Lower lobe of right lung (tissue), 2 donors: ENCODE results near the gene STK32B. TPM values are rescaled to one million over a fixed set of nuclear protein-coding genes. Genes with fewer than 3 reads are reported as not detected.

ENCODE experiments used
- ATAC-seq, 2 donors: fragments of 200-7000 bp; cut with Tn5 transposase; one replicate each; pipeline ENCODE4 v1.9.1; 2020 to 2022; ENCODE audit warnings: mild to moderate bottlenecking in 2 of 2, moderate library complexity in 2 of 2
- DNase-seq: peaks from one replicate; pipeline ENCODE4 v3.0.0-alpha.2; 2020
- H3K27ac ChIP-seq: fragments of 200-600 bp; one replicate; pipeline ENCODE4 v1.8.0; 2022
- H3K27me3 ChIP-seq: fragments of 200-600 bp; one replicate; pipeline ENCODE4 v1.8.0; 2022; ENCODE audit warnings: low read depth
- H3K36me3 ChIP-seq: fragments of 200-600 bp; one replicate; pipeline ENCODE4 v1.8.0; 2022; ENCODE audit warnings: mild to moderate bottlenecking
- H3K4me1 ChIP-seq: fragments of 200-600 bp; one replicate; pipeline ENCODE4 v1.8.0; 2022
- H3K4me3 ChIP-seq: fragments of 200-600 bp; one replicate; pipeline ENCODE4 v1.8.0; 2022; ENCODE audit warnings: mild to moderate bottlenecking
- H3K9me3 ChIP-seq: fragments of 200-600 bp; one replicate; pipeline ENCODE4 v1.8.0; 2022
- CTCF ChIP-seq: fragments of 200-600 bp; IDR thresholded peaks from one replicate; pipeline ENCODE4 v1.8.0; 2022; ENCODE audit warnings: antibody characterized with exemption, mild to moderate bottlenecking
- intact Hi-C: fragments of 100-400 bp; cut with DNase I; formaldehyde crosslinking; loops from one replicate; pipeline ENCODE4 v1.11.0; 2022
- total RNA-seq: library from RNA; stranded (reverse); fragmentation: NEBNext Ultra II Directional; extraction: Animal tissue kit (Norgen Biotek cat#: 25700); gene quantifications from one replicate; pipeline ENCODE4 v1.2.1, GENCODE V29; 2021
- donor health status: DM: no; HTN: yes; CAD: no; lungs with severe emphysema.

STK32B gene
- total RNA-seq, 1 donor from 2014 or later, result 1.3 TPM

- ATAC-seq (no peak), DNase-seq (no peak)
- Histone ChIP-seq H3K4me1 (no peaks in the 10 kb centered on the region), H3K36me3 (no peaks in the 10 kb centered on the region), H3K27me3 (no peaks in the 10 kb centered on the region), H3K9me3 (no peaks in the 10 kb centered on the region), H3K4me3 (no peak overlapping the region), H3K27ac (no peak overlapping the region)
- intact Hi-C loops, result no loop called here
- no peak for TF ChIP-seq CTCF
Measured at GRCh38 chr4:5448221-5448620, 396.9 kb downstream of the STK32B start.

- no peaks in the 10 kb centered on the region for H3K36me3 ChIP-seq
- no peak for TF ChIP-seq CTCF
- intact Hi-C loops, result no loop called here
- no peak overlapping the region for H3K4me3 ChIP-seq
- ATAC-seq (no peak), DNase-seq (no peak)
- H3K27ac ChIP-seq, result no peak overlapping the region
- H3K9me3 ChIP-seq, result no peaks in the 10 kb centered on the region
- H3K27me3 ChIP-seq, result no peaks in the 10 kb centered on the region
- no peaks in the 10 kb centered on the region for H3K4me1 ChIP-seq
Measured at GRCh38 chr4:5451243-5451642, 400.0 kb downstream of the STK32B start.

GRCh38 chr4:5452156-5452555 is 400.9 kb downstream of the STK32B start:
- Histone ChIP-seq H3K27ac (no peak overlapping the region), H3K4me1 (no peaks in the 10 kb centered on the region), H3K36me3 (no peaks in the 10 kb centered on the region), H3K4me3 (no peak overlapping the region), H3K9me3 (no peaks in the 10 kb centered on the region), H3K27me3 (no peaks in the 10 kb centered on the region)
- ATAC-seq (no peak), DNase-seq (no peak)
- intact Hi-C loops, result no loop called here
- TF ChIP-seq CTCF, result no peak

GRCh38 chr4:5455003-5455585 is 403.8 kb downstream of the STK32B start:
- no peak for DNase-seq
- no peaks in the 10 kb centered on the region for H3K4me1 ChIP-seq
- H3K9me3 ChIP-seq, result no peaks in the 10 kb centered on the region
- intact Hi-C loops, result no loop called here
- H3K4me3 ChIP-seq, result no peak overlapping the region
- H3K27me3 ChIP-seq, result no peaks in the 10 kb centered on the region
- H3K27ac ChIP-seq, result no peak overlapping the region
- no peak for TF ChIP-seq CTCF
- ATAC-seq, result no peak
- H3K36me3 ChIP-seq, result no peaks in the 10 kb centered on the region

GRCh38 chr4:5456296-5456845 is 405.1 kb downstream of the STK32B start:
- Histone ChIP-seq H3K27ac (no peak overlapping the region), H3K36me3 (no peaks in the 10 kb centered on the region), H3K4me1 (no peaks in the 10 kb centered on the region), H3K4me3 (no peak overlapping the region), H3K27me3 (no peaks in the 10 kb centered on the region), H3K9me3 (no peaks in the 10 kb centered on the region)
- DNase-seq (no peak), ATAC-seq (no peak)
- intact Hi-C loops, result no loop called here
- TF ChIP-seq CTCF, result no peak
